Astrocyte (in vitro differentiated cells and primary cell): ENCODE results near the gene HDAC11.

Source experiments
- CTCF ChIP-seq: IDR thresholded peaks from 2 replicates; pipeline ENCODE4 v1.5.1; 2011; ENCODE audit warnings: low read depth, mild to moderate bottlenecking, inconsistent platforms, low read length, moderate library complexity; ENCODE audit not compliant: insufficient read depth
- EZH2 ChIP-seq: IDR thresholded peaks from 2 replicates; pipeline ENCODE4 v1.6.1; 2012; ENCODE audit warnings: mild to moderate bottlenecking, low read length, inconsistent platforms; ENCODE audit not compliant: insufficient read depth

- TF ChIP-seq CTCF = no peak
- TF ChIP-seq EZH2 = no peak
Observed at GRCh38 chr3:13536832-13537231, 56.7 kb downstream of the HDAC11 start.
